OCI-LY7 (cell line): ENCODE measurements around the gene NHS. TPM values are rescaled to one million over a fixed set of nuclear protein-coding genes. Genes with fewer than 3 reads are reported as not detected.

ENCODE experiments used
- BruUV-seq: library from RNA; stranded (reverse); fragments of 400-500 nt; replicated peaks from 2 replicates; lab custom pipeline; 2021; lab: Mats Ljungman, UMichigan
- CTCF ChIA-PET: fragments of 300-600 bp; sonication (Branson Sonifier 250); formaldehyde crosslinking; loops from one replicate; lab custom pipeline; 2022; ENCODE audit warnings: antibody characterized with exemption; ENCODE audit not compliant: unreplicated experiment; lab: Charles Lee
- POLR2A ChIA-PET: fragments of 300-600 bp; sonication (Branson Sonifier 250); formaldehyde crosslinking; loops from one replicate; lab custom pipeline; 2022; ENCODE audit warnings: antibody characterized with exemption; lab: Charles Lee
- DNase-seq: peaks from one replicate; pipeline ENCODE4 v3.0.0-alpha.2; 2015; ENCODE audit warnings: low spot score
- H2AFZ ChIP-seq: fragments of 200-600 bp; sonication (generic), shearing (Covaris generic); 2 replicates; pipeline ENCODE4 v1.6.1; 2014; ENCODE audit warnings: mild to moderate bottlenecking, antibody characterized with exemption, low read length, moderate library complexity
- H3K27ac ChIP-seq: fragments of 200-600 bp; sonication (generic); 2 replicates; pipeline ENCODE4 v1.5.1; 2014; ENCODE audit warnings: mixed run types, low read depth, mild to moderate bottlenecking, moderate library complexity, low read length, inconsistent platforms; ENCODE audit not compliant: poor library complexity, severe bottlenecking
- H3K36me3 ChIP-seq: fragments of 200-600 bp; sonication (generic); 2 replicates; pipeline ENCODE4 v1.6.1; 2014; ENCODE audit warnings: mild to moderate bottlenecking, antibody characterized with exemption, low read length, moderate library complexity, mixed read lengths; ENCODE audit not compliant: insufficient read depth
- H3K4me1 ChIP-seq: fragments of 200-600 bp; sonication (generic); 2 replicates; pipeline ENCODE4 v1.5.1; 2014; ENCODE audit warnings: mild to moderate bottlenecking, low read length; ENCODE audit not compliant: insufficient read depth, poor library complexity, severe bottlenecking
- H3K4me2 ChIP-seq: fragments of 200-600 bp; sonication (generic); 2 replicates; pipeline ENCODE4 v1.6.1; 2014; ENCODE audit warnings: mild to moderate bottlenecking, low read length
- H3K4me3 ChIP-seq: fragments of 200-600 bp; sonication (generic); 2 replicates; pipeline ENCODE4 v1.5.1; 2014; ENCODE audit warnings: mild to moderate bottlenecking, low read depth, low read length; ENCODE audit not compliant: poor library complexity, severe bottlenecking
- H3K79me2 ChIP-seq: fragments of 200-600 bp; sonication (generic); 2 replicates; pipeline ENCODE4 v1.6.1; 2016; ENCODE audit warnings: low read depth, mild to moderate bottlenecking, low read length, moderate library complexity, mixed read lengths; ENCODE audit not compliant: insufficient read depth
- H3K9me2 ChIP-seq: fragments of 200-600 bp; sonication (generic); 2 replicates; pipeline ENCODE4 v1.6.1; 2016; ENCODE audit warnings: mild to moderate bottlenecking, low read length, mixed read lengths; ENCODE audit not compliant: insufficient read depth
- H3K9me3 ChIP-seq: fragments of 200-600 bp; sonication (generic); 2 replicates; pipeline ENCODE4 v1.6.1; 2014; ENCODE audit warnings: mild to moderate bottlenecking, mixed run types, low read length, mixed read lengths
- H4K20me1 ChIP-seq: fragments of 200-600 bp; sonication (generic); 2 replicates; pipeline ENCODE4 v1.6.1; 2014; ENCODE audit warnings: mild to moderate bottlenecking, antibody characterized with exemption, low read length, moderate library complexity, mixed read lengths; ENCODE audit not compliant: insufficient read depth
- CTCF ChIP-seq: fragments of 200-600 bp; sonication (generic); conservative IDR thresholded peaks from 2 replicates; pipeline ENCODE4 v1.5.1; 2014; ENCODE audit warnings: mild to moderate bottlenecking, antibody characterized with exemption, low read length, moderate library complexity, mixed read lengths
- EZH2phosphoT487 ChIP-seq: fragments of 200-600 bp; sonication (generic); IDR thresholded peaks from 2 replicates; pipeline ENCODE4 v1.6.1; 2018; ENCODE audit warnings: low read depth, borderline replicate concordance, mild to moderate bottlenecking, mixed run types, antibody characterized with exemption, low read length, moderate library complexity, mixed read lengths
- intact Hi-C: fragments of 100-400 bp; cut with micrococcal nuclease; formaldehyde crosslinking; loops from one replicate; pipeline ENCODE4 v1.10.0; 2022; ENCODE audit not compliant: unreplicated experiment
- total RNA-seq, 2 experiments: library from RNA; depleted of rRNA in 1 of 2; stranded (reverse); fragments of >200 nt in 1 of 2; shearing (Covaris generic) in 1 of 2; gene quantifications; 2 replicates each; pipeline ENCODE4 v1.2.3, GENCODE V29; 2014 to 2022

The NHS gene
- total RNA-seq, 2 experiments from 2014 or later: not detected

GRCh38 chrX:17549107-17549651, 174.2 kb downstream of the NHS start:
- Histone ChIP-seq H3K4me2 (no peak overlapping the region), H3K27ac (no peak overlapping the region), H3K4me3 (no peak overlapping the region), H3K36me3 (no peaks in the 10 kb centered on the region), H3K4me1 (no peaks in the 10 kb centered on the region), H3K9me3 (no peaks in the 10 kb centered on the region), H3K79me2 (no peaks in the 10 kb centered on the region), H4K20me1 (no peaks in the 10 kb centered on the region), H3K9me2 (no peaks in the 10 kb centered on the region), H2AFZ (no peak overlapping the region)
- CTCF ChIA-PET: no interaction called here
- DNase-seq: no peak
- intact Hi-C loops: no loop called here
- no peak for TF ChIP-seq CTCF
- TF ChIP-seq EZH2phosphoT487: no peak
- POLR2A ChIA-PET: no interaction called here
- BruUV-seq: no TSS peak

- Histone ChIP-seq H3K36me3 (no peaks in the 10 kb centered on the region), H3K4me1 (no peaks in the 10 kb centered on the region), H4K20me1 (no peaks in the 10 kb centered on the region), H2AFZ (no peak overlapping the region), H3K79me2 (no peaks in the 10 kb centered on the region), H3K4me2 (no peak overlapping the region), H3K9me2 (no peaks in the 10 kb centered on the region), H3K27ac (no peak overlapping the region), H3K4me3 (no peak overlapping the region), H3K9me3 (no peaks in the 10 kb centered on the region)
- TF ChIP-seq CTCF: no peak
- CTCF ChIA-PET: no interaction called here
- intact Hi-C loops: no loop called here
- no peak for DNase-seq
- POLR2A ChIA-PET: no interaction called here
- BruUV-seq: no TSS peak
Observed at GRCh38 chrX:17550011-17550410, 175.0 kb downstream of the NHS start.

GRCh38 chrX:17552044-17552650, 177.1 kb downstream of the NHS start:
- Histone ChIP-seq H3K36me3 (no peaks in the 10 kb centered on the region), H3K4me1 (no peaks in the 10 kb centered on the region), H3K4me2 (no peak overlapping the region), H3K9me2 (no peaks in the 10 kb centered on the region), H4K20me1 (no peaks in the 10 kb centered on the region), H2AFZ (no peak overlapping the region), H3K27ac (no peak overlapping the region), H3K4me3 (no peak overlapping the region), H3K79me2 (no peaks in the 10 kb centered on the region), H3K9me3 (no peaks in the 10 kb centered on the region)
- POLR2A ChIA-PET: no interaction called here
- TF ChIP-seq EZH2phosphoT487 (no peak), CTCF (no peak)
- no peak for DNase-seq
- CTCF ChIA-PET: no interaction called here
- intact Hi-C loops: no loop called here
- BruUV-seq: no TSS peak
